ENCODE measurements around the gene CPM. TPM values are rescaled to one million over a fixed set of nuclear protein-coding genes. Genes with fewer than 3 reads are reported as not detected.
"Not testable (repeated sequence)": the region's sequence is repeated elsewhere in the genome, so short reads cannot be mapped to it uniquely, and the experiment has no call there.

The CPM gene
- total RNA-seq, 1 experiment from 2014 or later, result 3.1 TPM

DNA sequence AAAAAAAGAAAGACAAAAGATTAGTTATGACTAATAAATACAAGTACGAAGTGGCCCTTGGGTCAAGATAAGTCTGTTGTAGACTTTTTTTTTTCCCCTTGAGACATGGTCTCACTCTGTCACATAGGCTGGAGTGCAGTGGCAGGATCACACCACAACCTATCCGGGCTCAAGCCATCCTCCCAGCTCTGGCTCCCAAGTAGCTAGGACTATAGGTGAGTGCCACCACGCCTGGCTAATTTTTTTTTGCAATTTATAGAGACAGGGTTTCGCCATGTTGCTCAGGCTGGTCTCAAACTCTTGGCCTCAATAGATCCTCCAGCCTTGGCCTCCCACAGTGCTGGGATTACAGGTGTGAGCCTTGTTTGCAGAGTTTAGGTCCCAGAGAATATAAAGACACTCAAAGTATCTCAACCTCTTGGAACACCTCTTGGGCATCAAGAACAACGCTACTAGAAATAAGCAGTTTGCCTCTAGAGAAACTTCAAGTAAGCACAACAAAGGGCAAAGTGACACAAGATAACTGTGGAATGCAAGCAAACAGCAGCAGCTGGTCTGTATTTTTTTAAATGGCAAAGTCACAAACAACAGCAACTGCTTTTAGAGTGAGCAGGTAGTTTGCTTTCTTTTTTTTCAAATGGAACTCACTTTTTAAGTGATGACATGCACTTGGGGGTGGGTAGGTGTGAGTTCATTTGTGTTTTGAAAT is 128.9 kb downstream of the CPM start:
- ChIA-PET POLR2A (ENCODE audit: unreplicated experiment) (no interaction called here), CTCF (no interaction called here)
- DNase-seq (no peak), ATAC-seq (no peak)
- H3K9ac ChIP-seq (ENCODE audit: low read length), result no peak overlapping the region
- no peak overlapping the region for H3K27ac ChIP-seq (ENCODE audit: low read length)
- intact Hi-C loops (cut with micrococcal nuclease), result no loop called here
- no peaks in the 10 kb centered on the region for H3F3A ChIP-seq (ENCODE audit: low read length, unreplicated experiment)
- TF ChIP-seq EZH2phosphoT487 (IDR thresholded peaks at IDR 0.05; ENCODE audit: borderline replicate concordance, low read length), result no peak
- 0 out of 2 replicates have a peak, but pooled peaks cover 2% of the 10 kb centered on the region for H4K20me1 ChIP-seq (ENCODE audit: low read length)
- H2AFZ ChIP-seq (ENCODE audit: low read length), result no peak overlapping the region
- peaks cover 35% of the 10 kb centered on the region for H3K4me1 ChIP-seq (ENCODE audit: insufficient read depth, low read length)
- H3K9me3 ChIP-seq (ENCODE audit: low read length), result no peaks in the 10 kb centered on the region
- H3K9me2 ChIP-seq (replicated peaks; ENCODE audit: low read length), result no peaks in the 10 kb centered on the region
- peaks cover 10% of the 10 kb centered on the region for H3K79me2 ChIP-seq (ENCODE audit: low read length)
- H3K4me3 ChIP-seq (ENCODE audit: low read length), result no peak overlapping the region
- no peak overlapping the region for H3K4me2 ChIP-seq (ENCODE audit: low read length)
- BruUV-seq (replicated peaks), result no TSS peak
- H3K36me3 ChIP-seq (ENCODE audit: low read depth, low read length), result no peaks in the 10 kb centered on the region
- no peaks in the 10 kb centered on the region for H3K27me3 ChIP-seq (ENCODE audit: low read length)

DNA sequence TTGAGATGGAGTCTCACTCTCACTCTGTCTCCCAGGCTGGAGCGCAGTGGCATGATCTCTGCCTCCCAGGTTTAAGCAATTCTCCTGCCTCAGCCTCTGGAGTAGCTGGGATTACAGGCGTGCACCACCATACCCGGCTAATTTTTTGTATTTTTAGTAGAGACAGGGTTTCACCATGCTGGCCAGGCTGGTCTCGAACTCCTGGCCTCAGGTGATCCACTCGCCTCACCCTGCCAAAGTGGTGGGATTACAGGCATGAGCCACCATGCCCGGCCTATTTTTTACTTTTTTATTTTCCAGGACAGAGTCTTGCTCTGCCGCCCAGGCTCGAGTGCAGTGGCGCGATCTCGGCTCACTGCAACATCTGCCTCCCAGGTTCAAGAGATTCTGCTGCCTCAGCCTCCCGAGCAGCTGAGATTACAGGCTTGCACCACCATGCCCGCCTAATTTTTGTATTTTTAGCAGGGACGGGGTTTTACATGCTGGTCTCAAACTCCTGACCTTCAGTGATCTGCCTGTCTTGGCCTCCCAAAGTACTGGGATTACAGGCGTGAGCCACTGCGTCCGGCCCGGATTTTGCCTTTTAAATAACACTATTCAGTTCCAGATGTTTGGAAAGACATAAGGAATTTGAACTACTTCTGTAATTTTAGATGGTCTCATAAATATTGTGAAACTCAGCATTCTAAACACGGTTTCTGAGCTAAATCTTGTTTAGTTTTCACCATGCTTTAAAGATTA is 129.9 kb downstream of the CPM start:
- H3F3A ChIP-seq (ENCODE audit: low read length, unreplicated experiment); H4K20me1 ChIP-seq (ENCODE audit: low read length); H3K79me2 ChIP-seq (ENCODE audit: low read length); H3K9ac ChIP-seq (ENCODE audit: low read length); H3K27me3 ChIP-seq (ENCODE audit: low read length); H3K36me3 ChIP-seq (ENCODE audit: low read depth, low read length); POLR2A ChIA-PET (ENCODE audit: unreplicated experiment); intact Hi-C loops (cut with micrococcal nuclease); H2AFZ ChIP-seq (ENCODE audit: low read length); DNase-seq; CTCF ChIA-PET; H3K4me2 ChIP-seq (ENCODE audit: low read length); H3K9me2 ChIP-seq (replicated peaks; ENCODE audit: low read length); H3K9me3 ChIP-seq (ENCODE audit: low read length); H3K4me3 ChIP-seq (ENCODE audit: low read length); BruUV-seq (replicated peaks); ATAC-seq; H3K27ac ChIP-seq (ENCODE audit: low read length): not testable (repeated sequence)
- peaks cover 35% of the 10 kb centered on the region for H3K4me1 ChIP-seq (ENCODE audit: insufficient read depth, low read length)

DNA sequence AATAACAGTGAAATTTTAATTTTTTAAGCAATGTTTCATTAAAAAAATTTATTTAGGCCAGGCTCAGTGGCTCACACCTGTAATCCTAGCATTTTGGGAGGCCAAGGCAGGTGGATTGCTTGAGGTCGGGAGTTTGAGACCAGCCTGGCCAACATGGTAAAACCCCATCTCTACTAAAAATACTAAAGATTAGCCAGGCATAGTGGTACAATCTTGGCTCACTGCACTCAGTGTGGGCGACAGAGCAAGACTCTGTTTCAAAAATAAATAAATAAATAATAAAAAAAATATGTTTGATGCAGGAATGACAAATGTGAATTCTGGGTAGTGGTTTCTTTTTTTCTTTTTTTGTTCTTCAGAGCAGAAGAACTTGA is 130.6 kb downstream of the CPM start:
- DNase-seq; H3K27me3 ChIP-seq (ENCODE audit: low read length); CTCF ChIA-PET; H3K9me2 ChIP-seq (replicated peaks; ENCODE audit: low read length); H3K79me2 ChIP-seq (ENCODE audit: low read length); H4K20me1 ChIP-seq (ENCODE audit: low read length); H3K9me3 ChIP-seq (ENCODE audit: low read length); POLR2A ChIA-PET (ENCODE audit: unreplicated experiment); H3K36me3 ChIP-seq (ENCODE audit: low read depth, low read length); BruUV-seq (replicated peaks); H3F3A ChIP-seq (ENCODE audit: low read length, unreplicated experiment); ATAC-seq; intact Hi-C loops (cut with micrococcal nuclease); H3K9ac ChIP-seq (ENCODE audit: low read length): not testable (repeated sequence)
- Histone ChIP-seq H3K4me2 (ENCODE audit: low read length) (peak overlapping the region; percentile 90; the same call in 1 of the 2 replicates), H3K4me3 (ENCODE audit: low read length) (peak overlapping the region; percentile 60; the same call in 1 of the 2 replicates), H3K27ac (ENCODE audit: low read length) (peak overlapping the region; percentile 52; the same call in 1 of the 2 replicates), H3K4me1 (ENCODE audit: insufficient read depth, low read length) (peaks cover 35% of the 10 kb centered on the region), H2AFZ (ENCODE audit: low read length) (peak overlapping the region; percentile 93; the same call in 1 of the 2 replicates)

Other genes starting within 250 kb of the CPM start
- gene NUP107, start 246.2 kb downstream of the CPM start, total RNA-seq (2014; rRNA removed), result 89.3 and 106 TPM in 2 replicates
- gene SLC35E3, start 187.0 kb downstream of the CPM start, total RNA-seq (2014; rRNA removed), result 2.2 and 2.6 TPM in 2 replicates
- 43.0 and 86.4 TPM in 2 replicates for gene MDM2, start 125.0 kb downstream of the CPM start, total RNA-seq (2014; rRNA removed)